HG03575 (cell line): Measurements from ENCODE around the gene SCAPER.

Source experiments
- ATAC-seq: cut with Tn5 transposase; IDR thresholded peaks from one replicate; pipeline ENCODE4 v1.9.1; 2021; ENCODE audit not compliant: unreplicated experiment, insufficient number of reproducible peaks, low FRiP score; ENCODE audit errors: extremely low read depth

The SCAPER gene

DNA sequence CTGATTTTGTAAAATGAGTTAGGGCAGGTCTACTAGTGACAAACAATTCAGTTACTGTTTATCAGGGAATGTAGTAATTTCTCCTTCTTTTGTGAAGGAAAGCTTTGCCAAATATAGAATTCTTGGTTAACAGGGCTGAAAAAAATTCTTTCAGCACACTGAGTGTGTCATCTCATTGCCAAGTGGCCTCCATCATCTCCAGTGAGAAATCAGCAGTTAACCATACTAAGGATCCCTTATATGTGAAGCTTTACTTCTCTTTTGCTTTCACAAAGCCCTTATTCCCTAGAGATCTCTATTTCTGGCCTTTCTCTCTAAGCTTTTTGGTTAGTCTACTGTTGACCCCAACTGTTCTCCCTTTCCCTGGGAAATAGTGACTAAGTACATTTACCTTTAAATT lies 269.1 kb downstream of the SCAPER start:
- no peak for ATAC-seq

GRCh38 chr15:76626611-76627010 lies 278.5 kb downstream of the SCAPER start:
- no peak for ATAC-seq

- ATAC-seq: no peak
These were observed 279.9 kb downstream of the SCAPER start for GRCh38 chr15:76625267-76625666.

DNA sequence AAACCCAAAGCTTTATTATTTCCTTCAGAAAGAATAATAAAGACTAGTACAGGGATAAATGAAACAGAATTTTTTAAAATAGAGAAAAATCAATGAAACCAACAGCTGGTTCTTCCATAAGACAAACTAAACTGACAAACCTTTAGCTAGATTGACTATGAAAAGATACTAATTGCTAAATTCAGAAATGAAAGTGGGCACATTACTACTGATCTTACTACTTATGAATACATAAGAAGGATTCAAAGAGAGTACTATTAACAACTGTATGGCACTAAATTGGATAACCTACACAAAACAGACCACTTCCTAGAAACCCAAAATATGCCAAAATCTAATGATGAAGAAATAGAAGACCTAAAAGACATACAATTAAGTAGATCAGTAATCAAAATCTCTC lies 290.4 kb downstream of the SCAPER start:
- ATAC-seq: no peak

DNA sequence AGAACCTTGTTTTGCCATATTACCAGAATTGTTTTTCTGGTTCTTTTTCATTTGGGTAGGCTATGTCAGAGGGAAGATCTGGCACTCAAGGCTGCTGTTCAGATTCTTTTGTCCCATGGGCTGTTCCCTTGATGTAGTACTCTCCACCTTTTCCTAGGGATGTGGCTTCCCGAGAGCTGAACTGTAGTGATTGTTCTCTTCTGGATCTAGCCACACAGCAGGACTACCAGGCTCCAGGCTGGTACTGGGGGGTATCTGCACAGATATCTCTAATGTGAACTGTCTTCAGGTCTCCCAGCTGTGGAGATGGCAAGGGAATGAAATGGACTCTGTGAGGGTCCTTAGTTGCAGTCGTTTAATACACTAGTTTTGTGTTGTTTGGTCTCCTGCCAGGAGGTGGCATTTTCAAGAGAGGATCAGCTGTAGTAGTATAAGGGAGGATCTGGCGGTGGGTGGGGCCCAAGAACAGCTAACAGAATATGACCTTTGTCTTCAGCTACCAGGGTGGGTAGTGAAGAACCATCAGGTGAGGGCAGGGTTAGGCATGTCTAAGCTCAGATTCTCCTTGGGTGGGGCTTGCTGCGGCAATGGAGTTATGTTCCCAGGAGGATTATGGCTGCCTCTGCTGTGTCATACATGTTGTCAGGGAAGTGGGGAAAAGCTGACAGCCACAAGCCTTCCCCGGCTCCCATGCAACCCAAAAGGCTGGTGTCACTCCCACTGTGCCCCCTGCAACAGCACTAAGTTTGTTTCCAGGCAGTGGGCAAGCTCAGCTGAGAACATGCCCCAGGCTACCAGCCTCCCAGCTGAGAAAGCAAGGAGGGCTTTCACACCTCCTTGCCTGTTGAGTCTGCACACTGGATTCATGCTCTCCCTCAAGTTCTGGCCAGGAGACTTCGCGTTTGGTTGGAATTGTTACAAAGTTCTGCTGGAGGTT lies 316.1 kb downstream of the SCAPER start:
- no peak for ATAC-seq

DNA sequence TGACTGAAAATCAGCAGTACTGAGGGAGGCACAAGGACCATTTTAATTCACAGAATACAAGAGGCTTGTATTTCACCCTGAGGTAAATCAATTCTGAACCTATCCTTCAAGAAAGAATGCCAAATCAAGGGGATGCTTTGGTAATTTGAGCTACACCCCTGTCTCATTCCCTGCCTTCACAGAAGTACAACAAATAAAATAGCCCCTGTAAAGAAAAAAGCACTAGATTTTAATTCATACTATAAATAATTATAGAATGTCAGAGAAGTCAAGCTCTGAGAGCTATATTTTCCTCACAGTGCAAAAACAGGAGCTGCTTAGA lies 319.6 kb downstream of the SCAPER start:
- ATAC-seq: no peak

GRCh38 chr15:76584868-76585575 lies 320.1 kb downstream of the SCAPER start:
- ATAC-seq: no peak

DNA sequence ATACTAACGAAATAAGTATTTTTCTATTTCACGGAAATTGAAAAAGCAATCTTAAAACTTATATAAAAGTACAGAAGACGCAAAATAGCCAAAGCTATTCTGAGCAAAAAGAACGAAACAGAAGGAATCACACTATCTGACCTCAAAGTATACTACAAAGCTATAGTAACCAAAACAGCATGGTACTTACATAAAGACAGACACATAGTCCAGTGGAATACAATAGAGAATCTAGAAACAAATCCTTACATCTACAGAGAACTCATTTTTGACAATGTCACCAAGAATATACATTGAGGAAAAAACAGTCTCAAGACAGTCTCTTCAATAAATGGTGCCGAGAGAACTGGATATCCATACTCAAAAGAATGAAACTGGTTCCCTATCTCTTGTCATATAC lies 322.6 kb downstream of the SCAPER start:
- ATAC-seq: no peak

DNA sequence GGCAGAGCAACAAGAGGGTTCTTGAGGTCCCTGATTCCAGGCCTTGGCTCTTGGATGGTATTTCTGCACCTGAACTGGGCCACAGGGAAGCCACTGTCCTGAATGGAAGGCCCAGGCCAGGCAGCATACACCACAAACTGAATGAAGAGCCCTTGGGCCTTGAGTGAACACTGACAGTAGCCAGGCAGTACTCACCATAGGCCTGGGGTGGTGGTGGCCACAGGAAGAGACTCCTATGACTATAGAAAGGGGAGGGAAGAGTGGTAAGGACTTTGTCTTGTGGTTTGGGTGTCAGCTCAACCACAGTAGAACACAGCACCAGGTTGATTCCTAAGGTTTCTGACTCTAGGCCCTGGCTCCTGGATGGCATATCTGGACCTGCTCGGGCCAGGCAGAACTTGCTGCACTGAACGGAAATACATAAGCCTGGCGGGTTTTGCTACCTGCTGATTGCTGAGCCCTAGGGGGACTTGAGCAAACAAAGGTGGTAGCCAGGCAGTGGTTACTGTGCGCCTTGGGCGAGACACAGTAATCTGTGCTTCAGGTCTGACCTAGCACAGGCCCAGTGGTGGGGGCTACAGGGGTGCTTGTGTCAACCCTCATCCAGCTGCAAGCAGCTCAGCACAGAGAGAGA lies 327.1 kb downstream of the SCAPER start:
- ATAC-seq: no peak

DNA sequence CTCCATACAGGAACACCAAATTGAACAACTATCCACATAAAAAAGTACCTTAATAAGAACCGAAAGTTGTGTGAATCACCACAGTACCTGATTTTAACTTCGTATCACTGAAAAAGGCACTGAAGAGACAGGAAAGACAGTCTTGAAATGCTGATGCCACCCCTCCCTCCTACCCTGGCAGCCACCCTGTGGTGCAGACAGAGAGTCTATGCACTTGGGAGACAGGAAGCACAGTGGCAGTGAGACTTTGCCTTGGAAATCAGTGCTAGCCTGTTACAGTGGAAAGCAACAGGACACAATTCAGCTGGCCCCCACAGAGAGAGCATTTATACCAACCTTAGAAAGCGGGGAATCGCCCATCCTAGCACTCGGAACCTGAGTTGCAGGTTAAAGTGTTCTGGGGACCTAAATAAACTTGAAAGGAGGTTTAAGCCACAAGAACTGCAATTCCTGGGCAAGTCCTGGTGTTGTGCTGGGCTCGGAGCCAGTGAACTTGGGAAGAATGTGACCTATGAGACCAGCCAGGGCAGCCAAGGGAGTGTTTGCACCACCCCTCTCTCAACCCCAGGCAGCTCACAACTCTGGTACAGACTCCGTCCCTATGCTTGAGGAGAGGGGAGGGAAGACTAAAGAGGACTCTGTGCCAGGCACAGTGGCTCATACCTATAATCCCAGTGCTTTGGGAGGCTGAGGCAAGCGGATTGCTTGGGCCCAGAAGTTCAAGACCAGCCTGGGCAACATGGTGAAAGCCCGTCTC lies 328.4 kb downstream of the SCAPER start:
- no peak for ATAC-seq

DNA sequence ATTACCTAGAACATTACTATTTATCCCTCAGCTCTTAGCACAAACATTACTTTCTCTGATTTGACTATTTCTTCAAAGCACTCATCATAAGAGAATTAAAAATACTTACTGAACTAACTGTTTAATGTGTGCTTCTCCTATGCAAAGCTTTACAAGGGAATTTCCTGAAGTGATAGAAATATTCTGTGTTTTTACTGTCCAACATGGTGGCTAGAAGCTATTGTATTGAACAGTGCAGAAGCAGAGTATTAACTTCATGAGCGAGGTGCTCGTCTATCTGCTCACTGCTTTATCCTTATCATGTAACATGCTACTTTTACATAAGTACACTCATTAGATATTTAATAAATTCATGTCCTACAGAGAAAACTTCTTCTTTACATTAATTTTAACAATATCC lies 329.5 kb downstream of the SCAPER start:
- no peak for ATAC-seq

- ATAC-seq: peak; percentile 63
These were observed 329.9 kb downstream of the SCAPER start for GRCh38 chr15:76575274-76575673.

DNA sequence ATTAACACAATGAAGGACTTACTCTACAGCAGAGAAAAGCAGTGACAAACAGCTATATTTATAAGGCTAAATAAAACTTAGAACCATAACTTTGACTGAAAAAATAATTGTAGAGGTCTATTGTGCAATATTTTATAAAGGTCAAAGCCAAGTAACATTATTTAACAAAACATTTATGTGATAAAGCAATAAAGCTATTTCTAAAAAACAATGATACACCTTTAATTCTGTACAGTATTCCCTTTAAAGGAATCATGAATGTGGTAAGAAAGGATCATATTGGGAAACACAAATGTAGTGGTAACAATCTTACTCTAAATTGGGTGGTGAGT lies 332.2 kb downstream of the SCAPER start:
- no peak for ATAC-seq

DNA sequence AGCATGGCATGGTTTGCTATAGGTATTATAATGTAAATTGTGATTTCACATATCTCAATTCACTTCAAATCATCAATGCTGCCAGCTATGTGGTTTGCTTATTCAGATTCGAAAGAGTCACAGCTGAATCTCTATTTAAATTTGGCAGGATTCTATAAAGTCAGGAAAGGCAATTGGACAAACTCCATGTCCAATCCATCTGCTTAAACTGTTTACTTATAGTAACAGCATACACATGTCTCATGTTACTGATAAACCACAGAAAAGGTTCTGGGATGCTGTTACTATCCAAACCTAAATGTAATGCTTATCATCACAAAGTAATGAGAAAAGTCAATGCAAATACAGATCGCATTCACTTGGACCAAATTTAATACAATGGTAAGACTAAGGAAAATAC lies 338.9 kb downstream of the SCAPER start:
- no peak for ATAC-seq

DNA sequence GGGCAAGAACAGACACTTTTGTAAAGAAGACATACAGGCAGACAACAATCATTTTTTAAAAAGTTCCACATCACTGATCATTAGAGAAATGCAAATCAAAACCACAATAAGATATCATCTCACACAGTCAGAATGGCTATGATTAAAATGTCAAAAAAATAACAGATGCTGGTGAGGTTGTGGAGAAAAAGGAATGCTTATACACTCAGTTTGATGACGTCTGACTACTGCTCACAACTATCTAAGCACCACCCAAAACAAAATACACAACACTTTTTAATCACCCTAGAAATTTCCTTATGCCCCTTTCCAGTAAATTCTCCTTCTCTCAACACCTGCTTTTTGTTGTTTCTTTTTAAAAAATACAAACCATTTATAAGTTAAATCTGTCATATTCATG lies 339.8 kb downstream of the SCAPER start:
- ATAC-seq: no peak

GRCh38 chr15:76555247-76555646 lies 349.9 kb downstream of the SCAPER start:
- no peak for ATAC-seq

GRCh38 chr15:76553564-76553963 lies 351.6 kb downstream of the SCAPER start:
- no peak for ATAC-seq

DNA sequence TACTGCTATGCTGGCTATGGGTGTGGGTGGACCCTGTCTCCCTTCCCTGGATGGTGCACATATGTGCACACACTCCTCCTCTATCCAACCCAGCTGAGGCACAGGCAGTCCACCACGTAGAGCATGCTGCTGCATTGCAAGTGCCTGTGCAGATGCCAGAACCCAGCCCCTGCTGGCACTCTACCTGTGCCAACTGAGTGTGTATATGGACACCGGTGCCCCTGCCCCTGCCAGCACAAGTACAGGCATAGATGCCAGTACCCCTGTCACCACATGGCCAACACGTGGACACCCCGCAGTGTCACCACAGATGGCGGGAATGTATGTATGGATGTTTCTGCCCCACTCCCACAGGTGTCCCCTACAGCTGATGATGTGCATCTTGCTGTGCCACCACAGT lies 352.0 kb downstream of the SCAPER start:
- no peak for ATAC-seq

- ATAC-seq: no peak
These were observed 358.3 kb downstream of the SCAPER start for GRCh38 chr15:76546805-76547204.
